Tibial nerve (tissue), 4 donors: Measurements from ENCODE around the gene ENG. TPM values are rescaled to one million over a fixed set of nuclear protein-coding genes. Genes with fewer than 3 reads are reported as not detected.

ENCODE experiments used
- DNase-seq, 2 donors: peaks; one replicate each; pipeline ENCODE4 v3.0.0-alpha.2; 2019; ENCODE audit warnings: low spot score in 2 of 2
- H3K27ac ChIP-seq, 4 donors: fragments of 200-600 bp; sonication (generic) in 3 of 4; one replicate each; pipeline ENCODE4 v1.5.1; 2017 to 2019; ENCODE audit warnings: mild to moderate bottlenecking in 1 of 4
- H3K27me3 ChIP-seq, 2 donors: fragments of 200-600 bp; sonication (generic) in 1 of 2; one replicate each; pipeline versions ENCODE4 v1.5.1 to v1.6.0; 2017 to 2019
- H3K36me3 ChIP-seq, 3 donors: fragments of 200-600 bp; sonication (generic); one replicate each; pipeline ENCODE4 v1.5.1; 2018 to 2019
- H3K4me1 ChIP-seq, 4 donors: fragments of 200-600 bp; sonication (generic) in 3 of 4; one replicate each; pipeline ENCODE4 v1.5.1; 2017 to 2019
- H3K4me3 ChIP-seq, 4 donors: fragments of 200-600 bp; sonication (generic) in 3 of 4; one replicate each; pipeline ENCODE4 v1.5.1; 2017 to 2019; ENCODE audit warnings: mild to moderate bottlenecking in 1 of 4, moderate library complexity in 1 of 4
- H3K9me3 ChIP-seq, 4 donors: fragments of 200-600 bp; sonication (generic) in 3 of 4; one replicate each; pipeline ENCODE4 v1.5.1; 2017 to 2019
- EP300 ChIP-seq, 2 donors: sonication (generic); formaldehyde crosslinking; IDR thresholded peaks; one replicate each; pipeline ENCODE4 v1.6.1; 2017; ENCODE audit warnings: antibody characterized with exemption in 2 of 2, mild to moderate bottlenecking in 1 of 2
- POLR2A ChIP-seq, 2 donors: fragments of 450-650 bp; IDR thresholded peaks; one replicate each; pipeline ENCODE4 v1.6.1; 2017; ENCODE audit warnings: antibody characterized with exemption in 2 of 2, mild to moderate bottlenecking in 2 of 2, moderate library complexity in 2 of 2
- WGBS, 2 donors: methylation state at CpG; one replicate each; pipeline ENCODE4 v1.1.5; 2018; 5-methylcytosine and 5-hydroxymethylcytosine counted together
- total RNA-seq, 4 donors: library from RNA; depleted of rRNA; stranded (reverse); fragments of >200 nt; gene quantifications; one replicate each; pipeline ENCODE4 v1.1.0, GENCODE V29; 2016
- TF ChIP-seq, protein P1 (sequence below), 5 experiments: fragments of 200-600 bp in 3 of 5; fragments of 450-650 bp in 2 of 5; sonication (generic) in 3 of 5; IDR thresholded peaks; one replicate each; pipeline ENCODE4 v1.5.1; 2016 to 2019; ENCODE audit warnings: antibody characterized with exemption in 5 of 5, mild to moderate bottlenecking in 3 of 5, moderate library complexity in 2 of 5

Gene ENG
- total RNA-seq, 4 donors from 2014 or later, result 24.9 to 137 (median 85.6) TPM

DNA sequence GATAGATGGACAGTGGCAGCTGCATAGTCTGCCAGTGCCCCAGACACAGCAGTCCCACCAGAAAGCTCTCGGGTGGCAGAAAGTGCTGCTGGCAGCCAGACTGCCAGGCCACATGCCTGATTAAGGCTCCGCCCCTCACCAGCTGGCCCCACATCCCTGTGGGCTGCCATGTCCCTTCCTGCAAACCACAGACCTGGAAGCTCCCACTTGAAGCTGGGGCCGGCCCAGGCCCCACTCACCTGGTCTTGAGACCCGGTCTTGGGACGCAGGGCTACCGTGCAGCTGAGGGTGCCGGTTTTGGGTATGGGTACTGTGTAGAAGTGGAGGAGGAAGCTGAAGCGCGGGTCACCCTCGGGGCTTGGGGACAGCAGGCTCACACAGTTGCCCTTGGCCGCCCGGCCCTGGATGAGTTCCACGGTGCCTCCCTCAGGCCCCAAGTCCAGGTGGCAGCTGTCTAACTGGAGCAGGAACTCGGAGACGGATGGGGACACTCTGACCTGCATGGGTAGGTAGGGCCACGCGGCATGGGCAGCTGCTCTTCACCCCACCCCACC is 36.5 kb downstream of the ENG start:
- Histone ChIP-seq H3K36me3 (peaks cover 5 to 93% (median 16%) of the 10 kb centered on the region in 3 donors), H3K27ac (peak overlapping the region in 1 of 4 donors; percentile 66), H3K27me3 (no peaks in the 10 kb centered on the region), H3K9me3 (no peaks in the 10 kb centered on the region), H3K4me3 (no peak overlapping the region), H3K4me1 (peaks cover 0 to 49% (median 10%) of the 10 kb centered on the region in 4 donors)
- no peak for DNase-seq
- 80 to 81% methylated on average over 6 to 17 of the region's 17 CpGs for WGBS, 2 donors
- TF ChIP-seq, protein P1, sequence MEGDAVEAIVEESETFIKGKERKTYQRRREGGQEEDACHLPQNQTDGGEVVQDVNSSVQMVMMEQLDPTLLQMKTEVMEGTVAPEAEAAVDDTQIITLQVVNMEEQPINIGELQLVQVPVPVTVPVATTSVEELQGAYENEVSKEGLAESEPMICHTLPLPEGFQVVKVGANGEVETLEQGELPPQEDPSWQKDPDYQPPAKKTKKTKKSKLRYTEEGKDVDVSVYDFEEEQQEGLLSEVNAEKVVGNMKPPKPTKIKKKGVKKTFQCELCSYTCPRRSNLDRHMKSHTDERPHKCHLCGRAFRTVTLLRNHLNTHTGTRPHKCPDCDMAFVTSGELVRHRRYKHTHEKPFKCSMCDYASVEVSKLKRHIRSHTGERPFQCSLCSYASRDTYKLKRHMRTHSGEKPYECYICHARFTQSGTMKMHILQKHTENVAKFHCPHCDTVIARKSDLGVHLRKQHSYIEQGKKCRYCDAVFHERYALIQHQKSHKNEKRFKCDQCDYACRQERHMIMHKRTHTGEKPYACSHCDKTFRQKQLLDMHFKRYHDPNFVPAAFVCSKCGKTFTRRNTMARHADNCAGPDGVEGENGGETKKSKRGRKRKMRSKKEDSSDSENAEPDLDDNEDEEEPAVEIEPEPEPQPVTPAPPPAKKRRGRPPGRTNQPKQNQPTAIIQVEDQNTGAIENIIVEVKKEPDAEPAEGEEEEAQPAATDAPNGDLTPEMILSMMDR (IDR thresholded peaks at IDR 0.05), result no peak
- no peak for TF ChIP-seq EP300 (IDR thresholded peaks at IDR 0.05)

DNA sequence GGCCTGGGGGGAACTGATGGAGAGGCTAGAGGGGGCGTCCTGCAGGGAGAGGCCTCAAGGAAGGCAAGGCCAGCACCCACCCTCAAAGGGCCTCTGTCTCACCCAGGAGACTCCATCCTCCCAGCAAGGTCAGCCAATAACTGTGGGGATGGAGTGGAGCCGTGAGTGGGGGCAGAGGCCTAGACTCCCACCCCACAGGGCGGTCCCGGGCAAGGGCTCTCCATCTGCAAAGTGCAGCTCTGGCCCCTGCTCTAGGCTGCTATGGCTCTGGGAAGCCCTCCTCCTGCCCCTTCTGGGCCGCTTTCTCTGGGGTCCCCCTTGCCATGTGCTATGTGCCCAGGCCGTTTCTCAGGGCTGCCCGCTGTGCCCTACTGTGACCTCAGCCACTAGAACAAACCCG is 37.7 kb downstream of the ENG start:
- no peaks in the 10 kb centered on the region for H3K27me3 ChIP-seq
- H3K27ac ChIP-seq, result peak overlapping the region in 3 of 4 donors; percentile 34 to 66 (median 60)
- H3K4me3 ChIP-seq, result no peak overlapping the region
- 64 to 66% methylated on average over 7 of the region's 8 CpGs for WGBS, 2 donors
- no peaks in the 10 kb centered on the region for H3K9me3 ChIP-seq
- DNase-seq, result no peak
- H3K4me1 ChIP-seq, result peaks cover 0 to 49% (median 10%) of the 10 kb centered on the region in 4 donors
- peaks cover 5 to 99% (median 16%) of the 10 kb centered on the region in 3 donors for H3K36me3 ChIP-seq
- TF ChIP-seq, protein P1 (IDR thresholded peaks at IDR 0.05), result no peak
- TF ChIP-seq EP300 (IDR thresholded peaks at IDR 0.05), result no peak
- TF ChIP-seq POLR2A (IDR thresholded peaks at IDR 0.05), result no peak

DNA sequence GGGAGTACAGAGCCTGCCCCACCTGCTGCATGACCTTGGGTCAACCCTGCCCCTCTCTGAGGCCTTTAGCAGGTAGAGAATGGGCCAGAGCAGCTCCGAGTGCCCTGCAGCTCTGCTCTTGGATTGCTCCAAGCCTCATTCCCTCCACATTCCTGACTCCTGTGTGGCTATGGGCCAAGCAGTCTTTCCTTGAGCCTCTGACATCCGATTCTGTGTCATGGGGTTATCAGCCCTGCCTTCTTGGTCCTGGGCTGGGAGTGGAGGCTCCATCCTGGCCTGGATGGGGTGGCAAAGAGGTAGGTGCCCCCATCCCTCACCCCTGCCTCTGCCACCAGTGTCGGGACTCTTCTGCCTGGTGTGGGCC is 38.1 kb downstream of the ENG start:
- H3K4me1 ChIP-seq, result peaks cover 0 to 49% (median 10%) of the 10 kb centered on the region in 4 donors
- H3K9me3 ChIP-seq, result no peaks in the 10 kb centered on the region
- peak in 1 of 2 donors; percentile 3 for TF ChIP-seq EP300 (IDR thresholded peaks at IDR 0.05)
- TF ChIP-seq, protein P1 (IDR thresholded peaks at IDR 0.05), result no peak
- peaks cover 5 to 100% (median 16%) of the 10 kb centered on the region in 3 donors for H3K36me3 ChIP-seq
- WGBS, 2 donors, result 51 to 68% methylated on average over 2 to 3 of the region's 3 CpGs
- no peak for DNase-seq
- peak overlapping the region in 3 of 4 donors; percentile 34 to 66 (median 60) for H3K27ac ChIP-seq
- H3K27me3 ChIP-seq, result no peaks in the 10 kb centered on the region
- no peak overlapping the region for H3K4me3 ChIP-seq

DNA sequence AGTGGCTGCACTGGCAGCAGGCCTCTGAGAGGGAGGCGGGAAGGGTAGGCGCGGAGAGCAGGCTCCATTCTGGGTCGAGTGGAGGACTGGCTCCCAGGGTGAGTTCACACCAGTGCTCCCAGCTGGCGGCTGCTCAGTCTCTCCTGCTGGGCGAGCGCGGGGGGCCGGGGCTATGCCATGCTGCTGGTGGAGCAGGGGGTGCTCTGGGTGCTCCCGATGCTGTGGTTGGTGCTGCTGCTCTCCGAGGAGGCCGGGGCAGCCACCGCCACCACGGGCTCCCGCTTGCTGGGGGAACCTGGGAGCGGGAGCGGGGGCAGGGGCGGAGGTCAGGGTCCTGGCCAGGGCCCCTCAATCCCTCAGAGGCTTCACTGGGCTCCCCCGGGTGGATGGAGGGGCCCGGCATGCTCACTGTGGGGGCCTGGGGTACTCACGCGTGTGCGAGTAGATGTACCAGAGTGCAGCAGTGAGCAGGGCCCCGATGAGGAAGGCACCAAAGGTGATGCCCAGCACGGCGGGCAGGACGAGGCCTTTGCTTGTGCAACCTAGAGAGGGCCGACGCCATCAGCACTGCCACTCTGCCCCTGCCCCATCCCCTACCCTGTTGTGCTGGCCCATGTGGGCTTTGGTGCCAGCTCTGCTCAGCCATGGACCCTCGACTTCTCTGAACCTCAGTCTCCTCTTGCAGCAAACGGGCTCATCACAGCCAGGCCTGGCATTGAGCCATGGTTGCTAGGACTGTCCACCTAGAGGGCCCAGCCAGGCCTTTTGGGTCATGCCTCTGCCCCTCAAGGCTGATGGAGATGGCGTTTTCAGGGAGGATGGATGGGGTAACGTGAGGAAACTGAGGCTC is 38.7 kb downstream of the ENG start:
- peak overlapping the region in 3 of 4 donors; percentile 50 to 66 (median 53) for H3K27ac ChIP-seq

More for the DNA sequence above, 38.7 kb downstream of the ENG start:
- Histone ChIP-seq H3K27me3 (no peaks in the 10 kb centered on the region), H3K4me1 (peaks cover 0 to 49% (median 10%) of the 10 kb centered on the region in 4 donors), H3K9me3 (no peaks in the 10 kb centered on the region), H3K36me3 (peaks cover 5 to 100% (median 16%) of the 10 kb centered on the region in 3 donors), H3K4me3 (no peak overlapping the region)
- TF ChIP-seq POLR2A (IDR thresholded peaks at IDR 0.05) (no peak), EP300 (IDR thresholded peaks at IDR 0.05) (no peak)
- TF ChIP-seq, protein P1 (IDR thresholded peaks at IDR 0.05), result no peak
- WGBS, 2 donors, result 80 to 81% methylated on average over 30 to 32 of the region's 33 CpGs
- DNase-seq, result no peak
